ENCODE data around the gene TBC1D9B.

Gene TBC1D9B

GRCh38 chr5:179879003-179879689 is 28.6 kb downstream of the TBC1D9B start:
- TF ChIP-seq ZFX (IDR thresholded peaks at IDR 0.05) (no peak), CTCF (conservative IDR thresholded peaks at IDR 0.05) (no peak)
- H3K27ac ChIP-seq, result no peak overlapping the region

GRCh38 chr5:179878222-179879002 is 29.3 kb downstream of the TBC1D9B start:
- TF ChIP-seq ZFX (IDR thresholded peaks at IDR 0.05) (no peak), CTCF (conservative IDR thresholded peaks at IDR 0.05) (no peak)
- H3K27ac ChIP-seq, result no peak overlapping the region

- H3K27ac ChIP-seq, result no peak overlapping the region
- TF ChIP-seq CTCF (conservative IDR thresholded peaks at IDR 0.05), result no peak
- no peak for TF ChIP-seq ZFX (IDR thresholded peaks at IDR 0.05)
Observed at GRCh38 chr5:179876610-179876952, 31.1 kb downstream of the TBC1D9B start.

- H3K27ac ChIP-seq, result no peak overlapping the region
- no peak for TF ChIP-seq CTCF (conservative IDR thresholded peaks at IDR 0.05)
- no peak for TF ChIP-seq ZFX (IDR thresholded peaks at IDR 0.05)
Observed at GRCh38 chr5:179875741-179876609, 31.7 kb downstream of the TBC1D9B start.

GRCh38 chr5:179874536-179875292 is 33.0 kb downstream of the TBC1D9B start:
- TF ChIP-seq ZFX (IDR thresholded peaks at IDR 0.05) (no peak), CTCF (conservative IDR thresholded peaks at IDR 0.05) (no peak)
- H3K27ac ChIP-seq, result no peak overlapping the region

- no peak for TF ChIP-seq ZFX (IDR thresholded peaks at IDR 0.05)
- TF ChIP-seq CTCF (conservative IDR thresholded peaks at IDR 0.05), result no peak
- no peak overlapping the region for H3K27ac ChIP-seq
Observed at GRCh38 chr5:179874136-179874535, 33.6 kb downstream of the TBC1D9B start.

Measured in C4-2B (cell line).